Stomach (tissue), 4 donors: ENCODE data around the gene MYB.

Experiments
- CTCF ChIP-seq, 7 experiments: fragments of 450-650 bp in 4 of 7; fragments of 200-600 bp in 3 of 7; sonication (generic) in 3 of 7; IDR thresholded peaks; one replicate each; pipeline ENCODE4 v1.5.1; 2016 to 2019; ENCODE audit warnings: antibody characterized with exemption in 7 of 7, control low read depth in 2 of 7, mild to moderate bottlenecking in 1 of 7
- POLR2A ChIP-seq, 4 donors: fragments of 450-650 bp; IDR thresholded peaks; one replicate each; pipeline ENCODE4 v1.6.1; 2016; ENCODE audit warnings: antibody characterized with exemption in 4 of 4, control low read depth in 2 of 4, mild to moderate bottlenecking in 1 of 4, moderate library complexity in 1 of 4

GRCh38 chr6:135215563-135215962 lies 34.5 kb downstream of the MYB start:
- TF ChIP-seq POLR2A (IDR thresholded peaks at IDR 0.05) (no peak), CTCF (IDR thresholded peaks at IDR 0.05) (no peak)
